Measurements from ENCODE around the gene CCDC83.

CCDC83 gene

GRCh38 chr11:85953491-85954143, 98.4 kb downstream of the CCDC83 start (continued):
- TF ChIP-seq ZSCAN23 (tag by site-specific recombination; IDR thresholded peaks at IDR 0.05), result no peak

DNA sequence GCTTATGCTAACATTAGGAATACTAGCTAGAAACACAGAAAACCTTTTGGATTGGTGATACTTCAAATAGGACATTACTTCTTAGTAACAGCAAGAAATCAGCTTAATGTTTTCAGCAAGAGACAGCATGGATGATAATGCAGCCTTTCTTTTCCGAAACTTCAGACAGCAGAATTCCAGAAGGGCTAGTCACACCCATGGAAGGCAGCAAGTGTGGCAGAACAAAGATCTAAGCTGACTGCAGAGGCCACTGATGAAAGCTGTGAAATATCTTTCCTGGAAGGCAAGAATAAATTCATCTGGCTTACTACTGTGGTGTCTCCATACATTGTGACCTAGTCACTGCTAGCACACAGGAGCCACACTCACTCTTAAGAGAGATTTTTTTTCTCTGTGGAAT, 100.3 kb downstream of the CCDC83 start:
- ChIA-PET POLR2A (no interaction called here), CTCF (interaction anchor here (0.7 kb wide), 1 partner anchor 86 kb away, joined by 4 read pairs; no protein-coding TSS in a partner anchor)
- H3K4me1 ChIP-seq (ENCODE audit: control insufficient read depth, insufficient read depth, low read length), result no peaks in the 10 kb centered on the region
- H3K4me3 ChIP-seq (ENCODE audit: low read depth, low read length), result no peak overlapping the region
- H3K9me3 ChIP-seq (ENCODE audit: control insufficient read depth, insufficient read depth, low read depth, low read length), result no peaks in the 10 kb centered on the region
- TF ChIP-seq GFI1B (tag by site-specific recombination; IDR thresholded peaks at IDR 0.05) (no peak), PRDM2 (tag by site-specific recombination; IDR thresholded peaks at IDR 0.05; ENCODE audit: borderline replicate concordance) (no peak), ZNF202 (tag by site-specific recombination; IDR thresholded peaks at IDR 0.05; ENCODE audit: borderline replicate concordance) (no peak), ZNF654 (tag by site-specific recombination; IDR thresholded peaks at IDR 0.05; ENCODE audit: low read depth) (no peak), ZNF146 (tag by site-specific recombination; IDR thresholded peaks at IDR 0.05) (no peak), ZNF776 (tag by site-specific recombination; IDR thresholded peaks at IDR 0.05; ENCODE audit: borderline replicate concordance) (no peak), BCL6B (tag by site-specific recombination; IDR thresholded peaks at IDR 0.05) (no peak), ZNF366 (tag by site-specific recombination; conservative IDR thresholded peaks at IDR 0.05) (no peak), ZNF561 (tag by site-specific recombination; IDR thresholded peaks at IDR 0.05; ENCODE audit: borderline replicate concordance) (no peak), ZNF677 (tag by site-specific recombination; IDR thresholded peaks at IDR 0.05) (no peak), ZNF768 (tag by site-specific recombination; IDR thresholded peaks at IDR 0.05) (no peak), ZNF501 (tag by site-specific recombination; IDR thresholded peaks at IDR 0.05) (no peak), TRIM28 (IDR thresholded peaks at IDR 0.05; ENCODE audit: borderline replicate concordance, low read length) (no peak), ZNF514 (tag by site-specific recombination; IDR thresholded peaks at IDR 0.05) (no peak), ZNF350 (tag by site-specific recombination; IDR thresholded peaks at IDR 0.05) (no peak), KLF8 (tag by site-specific recombination; IDR thresholded peaks at IDR 0.05) (no peak), ZNF596 (tag by site-specific recombination; IDR thresholded peaks at IDR 0.05) (no peak)
- TF ChIP-seq, protein P1, sequence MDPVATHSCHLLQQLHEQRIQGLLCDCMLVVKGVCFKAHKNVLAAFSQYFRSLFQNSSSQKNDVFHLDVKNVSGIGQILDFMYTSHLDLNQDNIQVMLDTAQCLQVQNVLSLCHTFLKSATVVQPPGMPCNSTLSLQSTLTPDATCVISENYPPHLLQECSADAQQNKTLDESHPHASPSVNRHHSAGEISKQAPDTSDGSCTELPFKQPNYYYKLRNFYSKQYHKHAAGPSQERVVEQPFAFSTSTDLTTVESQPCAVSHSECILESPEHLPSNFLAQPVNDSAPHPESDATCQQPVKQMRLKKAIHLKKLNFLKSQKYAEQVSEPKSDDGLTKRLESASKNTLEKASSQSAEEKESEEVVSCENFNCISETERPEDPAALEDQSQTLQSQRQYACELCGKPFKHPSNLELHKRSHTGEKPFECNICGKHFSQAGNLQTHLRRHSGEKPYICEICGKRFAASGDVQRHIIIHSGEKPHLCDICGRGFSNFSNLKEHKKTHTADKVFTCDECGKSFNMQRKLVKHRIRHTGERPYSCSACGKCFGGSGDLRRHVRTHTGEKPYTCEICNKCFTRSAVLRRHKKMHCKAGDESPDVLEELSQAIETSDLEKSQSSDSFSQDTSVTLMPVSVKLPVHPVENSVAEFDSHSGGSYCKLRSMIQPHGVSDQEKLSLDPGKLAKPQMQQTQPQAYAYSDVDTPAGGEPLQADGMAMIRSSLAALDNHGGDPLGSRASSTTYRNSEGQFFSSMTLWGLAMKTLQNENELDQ (tag by site-specific recombination; IDR thresholded peaks at IDR 0.05; ENCODE audit: low read depth), result no peak
- no peak overlapping the region for H3K27ac ChIP-seq (ENCODE audit: extremely low read depth, low read depth, low read length)
- peaks cover 0 to 36% of the 10 kb centered on the region in 2 experiments; a peak in 1 of 3 replicates for H3K36me3 ChIP-seq (ENCODE audit: control insufficient read depth in 2 of 2, insufficient read depth in 1 of 2, low read length in 2 of 2)

Data from HEK293 (cell line).